Mesenchymal stem cell (in vitro differentiated cells and primary cell): Measurements from ENCODE around the gene MAST2. TPM values are rescaled to one million over a fixed set of nuclear protein-coding genes. Genes with fewer than 3 reads are reported as not detected.

Source experiments
- DNase-seq: peaks from one replicate; pipeline ENCODE4 v3.0.0-alpha.2; 2013
- H2AFZ ChIP-seq: one replicate; pipeline ENCODE4 v1.6.1; 2013; ENCODE audit warnings: low read depth, mild to moderate bottlenecking, control low read depth, inconsistent platforms, low read length, moderate library complexity
- H2AK5ac ChIP-seq: 2 replicates; pipeline ENCODE4 v1.6.1; 2013; ENCODE audit warnings: low read length, moderate library complexity, mild to moderate bottlenecking, inconsistent platforms; ENCODE audit not compliant: severe bottlenecking
- H2BK120ac ChIP-seq: one replicate; pipeline ENCODE4 v1.6.1; 2013; ENCODE audit warnings: low read depth, mild to moderate bottlenecking, inconsistent platforms, low read length, moderate library complexity
- H2BK12ac ChIP-seq, 2 experiments: one replicate each; pipeline ENCODE4 v1.6.1; 2013; ENCODE audit warnings: inconsistent platforms in 2 of 2, low read length in 2 of 2, mild to moderate bottlenecking in 2 of 2, moderate library complexity in 2 of 2, control low read depth in 1 of 2
- H2BK15ac ChIP-seq: one replicate; pipeline ENCODE4 v1.6.1; 2013; ENCODE audit warnings: mild to moderate bottlenecking, low read depth, inconsistent platforms; ENCODE audit not compliant: poor library complexity, severe bottlenecking
- H2BK5ac ChIP-seq: 2 replicates; pipeline ENCODE4 v1.6.1; 2013; ENCODE audit warnings: low read depth, mild to moderate bottlenecking, low read length, control low read depth, inconsistent platforms; ENCODE audit not compliant: poor library complexity, severe bottlenecking
- H3K14ac ChIP-seq, 2 experiments: one replicate each; pipeline ENCODE4 v1.6.1; 2013; ENCODE audit warnings: inconsistent platforms in 2 of 2, low read length in 2 of 2, control low read depth in 1 of 2, mild to moderate bottlenecking in 1 of 2, moderate library complexity in 1 of 2
- H3K18ac ChIP-seq, 2 experiments: one replicate each; pipeline ENCODE4 v1.6.1; 2013; ENCODE audit warnings: inconsistent platforms in 2 of 2, low read length in 2 of 2, control low read depth in 1 of 2, low read depth in 1 of 2, mild to moderate bottlenecking in 1 of 2
- H3K23ac ChIP-seq, 2 experiments: one replicate each; pipeline ENCODE4 v1.6.1; 2013; ENCODE audit warnings: inconsistent platforms in 2 of 2, low read length in 2 of 2, mild to moderate bottlenecking in 2 of 2, moderate library complexity in 2 of 2, control low read depth in 1 of 2
- H3K27ac ChIP-seq: 2 replicates; pipeline ENCODE4 v1.5.1; 2013; ENCODE audit warnings: mild to moderate bottlenecking, moderate library complexity, low read length, control low read depth, inconsistent platforms; ENCODE audit not compliant: poor library complexity, severe bottlenecking
- H3K27me3 ChIP-seq, 2 experiments: 2 replicates each; pipeline versions ENCODE4 v1.6.1 to v1.7.0; 2013; ENCODE audit warnings: low read length in 2 of 2, mild to moderate bottlenecking in 2 of 2, moderate library complexity in 2 of 2, control low read depth in 1 of 2, inconsistent platforms in 1 of 2; ENCODE audit not compliant: control insufficient read depth in 1 of 2, insufficient read depth in 1 of 2
- H3K36me3 ChIP-seq, 2 experiments: 2 replicates each; pipeline versions ENCODE4 v1.6.1 to v1.7.0; 2013; ENCODE audit warnings: low read length in 2 of 2, control low read depth in 1 of 2, inconsistent platforms in 1 of 2, low read depth in 1 of 2, mild to moderate bottlenecking in 1 of 2; ENCODE audit not compliant: insufficient read depth in 2 of 2, control insufficient read depth in 1 of 2
- H3K4ac ChIP-seq, 2 experiments: one replicate each; pipeline ENCODE4 v1.6.1; 2013; ENCODE audit warnings: inconsistent platforms in 2 of 2, low read length in 2 of 2, mild to moderate bottlenecking in 2 of 2, moderate library complexity in 2 of 2, control low read depth in 1 of 2, low read depth in 1 of 2
- H3K4me1 ChIP-seq: 2 replicates; pipeline ENCODE4 v1.6.1; 2013; ENCODE audit warnings: low read depth, low read length, control low read depth; ENCODE audit not compliant: control insufficient read depth, insufficient read depth
- H3K4me2 ChIP-seq: 2 replicates; pipeline ENCODE4 v1.6.1; 2013; ENCODE audit warnings: low read length, mild to moderate bottlenecking, inconsistent platforms; ENCODE audit not compliant: poor library complexity, severe bottlenecking
- H3K4me3 ChIP-seq, 2 experiments: 2 replicates each; pipeline versions ENCODE4 v1.5.1 to v1.7.0; 2013; ENCODE audit warnings: low read length in 2 of 2, mild to moderate bottlenecking in 2 of 2, control low read depth in 1 of 2, low read depth in 1 of 2; ENCODE audit not compliant: insufficient read depth in 1 of 2
- H3K79me1 ChIP-seq: replicated peaks from 2 replicates; pipeline ENCODE4 v1.6.1; 2013; ENCODE audit warnings: mild to moderate bottlenecking, control low read depth, low read length, inconsistent platforms; ENCODE audit not compliant: poor library complexity, severe bottlenecking
- H3K9ac ChIP-seq: 2 replicates; pipeline ENCODE4 v1.7.0; 2013; ENCODE audit warnings: mild to moderate bottlenecking, low read length, moderate library complexity
- H3K9me3 ChIP-seq: 2 replicates; pipeline ENCODE4 v1.7.0; 2013; ENCODE audit warnings: mild to moderate bottlenecking, low read length; ENCODE audit not compliant: control insufficient read depth
- H4K8ac ChIP-seq: one replicate; pipeline ENCODE4 v1.6.1; 2013; ENCODE audit warnings: inconsistent platforms, mild to moderate bottlenecking, low read length, moderate library complexity
- H4K91ac ChIP-seq: one replicate; pipeline ENCODE4 v1.6.1; 2013; ENCODE audit warnings: mild to moderate bottlenecking, low read length, inconsistent platforms
- WGBS: methylation state at CpG from one replicate; pipeline ENCODE4 v1.1.7; 2013; ENCODE audit warnings: mixed read lengths; 5-methylcytosine and 5-hydroxymethylcytosine counted together
- polyA plus RNA-seq, 2 experiments: library from polyadenylated mRNA; stranded (reverse); fragments of 200-250 nt; gene quantifications; one replicate each; pipeline ENCODE4 v1.2.3, GENCODE V29; 2013

MAST2 gene
- polyA plus RNA-seq (2013, experiment 1 of 2), result 16.4 TPM
- polyA plus RNA-seq (2013, experiment 2 of 2), result 14.9 TPM

DNA sequence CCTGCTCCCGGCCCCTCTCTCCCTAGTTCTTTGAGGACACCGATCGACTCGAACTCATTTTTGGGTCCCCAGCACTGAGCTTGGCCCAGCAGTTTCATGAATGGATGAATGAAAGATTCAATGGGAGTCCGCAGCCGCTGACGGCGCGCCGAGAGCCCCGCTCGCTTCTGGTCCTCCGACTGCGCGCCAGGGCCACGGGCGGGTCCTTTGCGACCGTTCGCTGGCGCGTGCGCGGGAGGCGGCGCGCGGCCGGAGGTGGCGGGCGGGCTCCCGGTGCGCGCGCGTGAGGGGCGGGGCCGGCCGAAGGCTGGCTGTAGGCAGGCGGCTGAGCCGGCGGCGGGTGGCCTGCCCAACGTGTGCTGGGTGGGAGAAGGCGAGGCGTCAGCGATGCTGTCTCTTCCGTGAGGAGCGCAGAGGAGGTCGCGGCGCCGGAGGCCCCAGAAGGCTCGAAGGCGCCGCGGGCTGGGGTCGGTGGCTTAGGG is at the start of gene MAST2:
TSS of gene MAST2 (plus strand) at position 314 of the 482 bp plus-strand sequence. CDS start 284 bp downstream, outside the sequence.
- Histone ChIP-seq H3K23ac (no peak within 1 kb of the TSS), H2BK5ac (no peak within 1 kb of the TSS), H3K14ac (no peak within 1 kb of the TSS), H3K4me2 (peak within 1 kb of the TSS; percentile 89), H3K27ac (peak within 1 kb of the TSS; percentile 92), H3K27me3 (no peaks in the 10 kb centered on the region), H2AFZ (peak within 1 kb of the TSS; percentile 60), H3K4me1 (peaks cover 7% of the 10 kb centered on the region), H4K91ac (no peak within 1 kb of the TSS), H3K9ac (peak within 1 kb of the TSS; percentile 95), H3K9me3 (no peaks in the 10 kb centered on the region), H3K4ac (peak within 1 kb of the TSS in 1 of 2 experiments; percentile 42), H4K8ac (peak within 1 kb of the TSS; percentile 60), H3K79me1 (peaks cover 9% of the 10 kb centered on the region), H2BK120ac (peak within 1 kb of the TSS; percentile 85), H3K4me3 (peak within 1 kb of the TSS; percentile 69 to 92), H2BK12ac (peak within 1 kb of the TSS in 1 of 2 experiments; percentile 66), H3K36me3 (peaks cover 0 to 15% of the 10 kb centered on the region in 2 experiments), H2AK5ac (no peak within 1 kb of the TSS), H3K18ac (peak within 1 kb of the TSS in 1 of 2 experiments; percentile 91), H2BK15ac (peak within 1 kb of the TSS; percentile 23)
- under 1% methylated on average over 32 of the region's 58 CpGs for WGBS
- peak; percentile 91 for DNase-seq

DNA sequence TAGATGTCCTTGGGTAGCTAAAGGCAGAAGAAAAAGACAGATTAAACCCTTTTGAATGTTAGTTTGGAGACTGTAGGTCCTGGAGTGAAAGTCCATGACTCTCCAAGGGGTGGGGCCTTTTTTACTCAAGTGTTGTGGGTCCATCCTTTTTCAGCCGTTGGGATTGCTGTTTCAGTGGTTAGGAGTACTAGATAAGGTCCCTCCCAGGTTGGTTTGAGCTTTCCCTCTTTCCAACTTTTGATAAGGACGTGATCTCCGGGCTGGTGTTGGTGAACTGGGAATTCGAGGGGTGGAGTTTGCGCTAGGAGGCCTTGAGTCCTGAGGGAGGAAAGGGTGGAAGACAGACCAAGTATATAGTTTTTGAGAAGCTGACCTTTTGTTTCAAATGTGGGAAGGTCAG is 47.7 kb upstream of the MAST2 start:
- Histone ChIP-seq H2AK5ac (no peak overlapping the region), H3K14ac (no peak overlapping the region)
- WGBS, result 83% methylated on average over 5 of the region's 5 CpGs

DNA sequence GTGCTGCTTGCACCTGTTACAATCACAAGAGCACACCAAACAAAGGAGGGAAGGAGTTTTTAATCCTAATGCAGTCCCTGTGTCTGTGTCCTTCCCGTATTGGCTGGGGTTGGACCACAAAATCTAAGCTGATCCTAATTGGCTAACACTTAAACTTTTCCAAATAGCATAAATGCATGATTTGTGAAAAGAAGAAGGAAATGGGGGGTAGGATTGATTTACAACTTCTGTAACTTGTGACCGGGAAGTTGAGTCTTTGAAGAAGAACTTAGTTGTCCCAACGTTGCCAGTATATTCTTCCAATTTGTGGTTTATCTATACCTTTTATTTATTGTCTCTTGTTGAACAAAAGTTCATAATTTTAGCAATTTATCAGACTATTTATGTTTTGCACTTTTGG is 41.1 kb upstream of the MAST2 start:
- H3K4me1 ChIP-seq, result peaks cover 4% of the 10 kb centered on the region
- H2BK12ac ChIP-seq, result no peak overlapping the region
- no peak overlapping the region for H3K14ac ChIP-seq
- no peak overlapping the region for H3K4ac ChIP-seq
- H4K91ac ChIP-seq, result no peak overlapping the region
- no peaks in the 10 kb centered on the region for H3K9me3 ChIP-seq
- 67% methylated on average over 1 of the region's 3 CpGs for WGBS
- no peaks in the 10 kb centered on the region for H3K79me1 ChIP-seq
- no peaks in the 10 kb centered on the region for H3K36me3 ChIP-seq
- no peak overlapping the region for H3K4me2 ChIP-seq
- H2AK5ac ChIP-seq, result no peak overlapping the region
- no peak overlapping the region for H3K27ac ChIP-seq
- H3K18ac ChIP-seq, result no peak overlapping the region
- H3K4me3 ChIP-seq, result no peak overlapping the region
- H3K9ac ChIP-seq, result no peak overlapping the region
- H3K27me3 ChIP-seq, result peaks cover 0 to 4% of the 10 kb centered on the region in 2 experiments
- no peak overlapping the region for H2BK120ac ChIP-seq
- H2BK5ac ChIP-seq, result no peak overlapping the region
- H2BK15ac ChIP-seq, result no peak overlapping the region
- DNase-seq, result no peak
- no peak overlapping the region for H3K23ac ChIP-seq
- no peak overlapping the region for H2AFZ ChIP-seq
- no peak overlapping the region for H4K8ac ChIP-seq

More for the DNA sequence above, 47.7 kb upstream of the MAST2 start:
- Histone ChIP-seq H2BK5ac (no peak overlapping the region), H2BK12ac (no peak overlapping the region), H3K4me2 (no peak overlapping the region), H3K9ac (no peak overlapping the region), H3K4ac (no peak overlapping the region), H2BK15ac (no peak overlapping the region), H3K18ac (no peak overlapping the region), H3K4me1 (no peaks in the 10 kb centered on the region), H3K9me3 (no peaks in the 10 kb centered on the region), H2AFZ (no peak overlapping the region), H4K8ac (no peak overlapping the region), H3K27ac (no peak overlapping the region), H3K79me1 (no peaks in the 10 kb centered on the region), H3K36me3 (no peaks in the 10 kb centered on the region), H3K4me3 (no peak overlapping the region), H2BK120ac (no peak overlapping the region), H3K23ac (no peak overlapping the region), H4K91ac (no peak overlapping the region), H3K27me3 (peaks cover 0 to 4% of the 10 kb centered on the region in 2 experiments)
- no peak for DNase-seq

DNA sequence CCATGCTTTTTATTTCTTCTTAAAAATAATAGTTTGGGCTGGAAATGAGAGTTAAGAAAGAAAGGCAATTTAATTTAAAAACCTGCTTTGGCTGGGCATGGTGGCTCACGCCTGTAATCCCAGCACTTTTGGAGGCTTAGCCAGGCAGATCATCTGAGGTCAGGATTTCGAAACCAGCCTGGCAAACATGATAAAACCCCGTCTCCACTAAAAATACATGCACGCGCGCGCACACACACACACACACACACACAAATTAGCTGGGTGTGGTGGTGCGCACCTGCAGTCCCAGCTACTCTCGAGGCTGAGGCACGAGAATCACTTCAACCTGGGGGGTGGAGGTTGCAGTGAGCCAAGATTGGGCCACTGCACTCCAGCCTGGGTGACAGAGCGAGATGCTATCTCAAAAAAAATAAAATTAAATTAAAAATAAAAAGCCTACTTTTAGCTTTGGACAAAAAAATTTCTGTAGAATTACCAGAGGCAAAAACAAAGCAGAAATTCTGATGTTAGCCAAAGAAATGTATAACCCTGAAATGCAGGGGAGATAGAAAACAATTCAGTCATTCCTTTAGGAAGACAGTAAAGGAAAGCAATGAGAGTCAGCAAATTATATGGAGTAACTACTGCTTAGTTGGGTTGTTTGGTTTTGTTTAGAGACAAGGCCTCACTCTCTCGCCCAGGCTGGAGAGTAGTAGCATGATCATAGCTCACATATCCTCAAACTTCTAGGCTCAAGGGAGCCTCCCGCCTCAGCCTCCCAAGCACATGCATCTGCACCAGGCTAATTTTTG is 37.2 kb upstream of the MAST2 start:
- Histone ChIP-seq H2AK5ac (no peak overlapping the region), H3K36me3 (no peaks in the 10 kb centered on the region), H3K9me3 (no peaks in the 10 kb centered on the region), H4K91ac (no peak overlapping the region), H3K4ac (no peak overlapping the region), H3K27me3 (no peaks in the 10 kb centered on the region), H2BK120ac (no peak overlapping the region), H2AFZ (no peak overlapping the region), H2BK12ac (no peak overlapping the region), H3K23ac (no peak overlapping the region), H3K4me2 (no peak overlapping the region), H4K8ac (no peak overlapping the region), H3K18ac (no peak overlapping the region), H2BK15ac (no peak overlapping the region), H2BK5ac (no peak overlapping the region), H3K27ac (no peak overlapping the region), H3K4me1 (peaks cover 9% of the 10 kb centered on the region), H3K4me3 (no peak overlapping the region), H3K9ac (no peak overlapping the region), H3K79me1 (no peaks in the 10 kb centered on the region), H3K14ac (no peak overlapping the region)
- WGBS, result 94% methylated on average over 8 of the region's 13 CpGs
- no peak for DNase-seq
